K562 (cell line): ENCODE data around the gene STAT6. TPM values are rescaled to one million over a fixed set of nuclear protein-coding genes. Genes with fewer than 3 reads are reported as not detected.

Experiments
- AFF4 ChIP-seq: sonication (generic); formaldehyde crosslinking; IDR thresholded peaks from 2 replicates; pipeline ENCODE4 v1.8.0; 2023; ENCODE audit warnings: mild to moderate bottlenecking, missing genetic modification reagents
- BCOR ChIP-seq: fragments of 450-650 bp; IDR thresholded peaks from 2 replicates; pipeline ENCODE4 v1.6.1; 2016
- BHLHE40 ChIP-seq: IDR thresholded peaks from 2 replicates; pipeline ENCODE4 v1.6.1; 2011; ENCODE audit warnings: low read length, improper control_type of control experiment
- CHD7 ChIP-seq: fragments of 200-600 bp; sonication (generic); IDR thresholded peaks from one replicate; pipeline ENCODE4 v1.6.1; 2012; ENCODE audit warnings: mild to moderate bottlenecking, low read depth, low read length, inconsistent platforms
- GTF2E2 ChIP-seq: fragments of 200-800 bp; sonication (Bioruptor generic); IDR thresholded peaks from 2 replicates; pipeline ENCODE4 v1.6.1; 2016; ENCODE audit warnings: missing genetic modification characterization, missing compliant biosample characterization
- HNRNPUL1 ChIP-seq: fragments of 200-400 bp; formaldehyde crosslinking; IDR thresholded peaks from 2 replicates; pipeline ENCODE4 v1.6.1; 2017; ENCODE audit warnings: low read length
- ZKSCAN8 ChIP-seq: fragments of 200-800 bp; sonication (Bioruptor generic); IDR thresholded peaks from 2 replicates; pipeline ENCODE4 v1.6.1; 2016; ENCODE audit warnings: missing genetic modification characterization, missing compliant biosample characterization
- polyA plus RNA-seq, 8 experiments: library from polyadenylated mRNA; depleted of rRNA in 4 of 8; stranded (reverse) in 5 of 8; unstranded in 3 of 8; fragments of >200 nt; fragmentation: Nextera tagmentation in 2 of 8; fragmentation: Illumina TruSeq in 1 of 8; extraction: Ambion mirVana in 2 of 8; extraction: Trizol in 1 of 8; gene quantifications; 2 replicates each; pipeline versions ENCODE4 v1.2.1 to v1.2.3, GENCODE V29; 2011 to 2014; ENCODE audit warnings: inconsistent platforms in 1 of 8, missing spikeins in 1 of 8
- total RNA-seq, 7 experiments: library from RNA; depleted of rRNA in 6 of 7; stranded (reverse); fragments of >200 nt in 6 of 7; fragmentation: Illumina TruSeq in 2 of 7; extraction: Trizol in 2 of 7; gene quantifications; 2 replicates each; pipeline versions ENCODE4 v1.2.1 to v1.2.3, GENCODE V29; 2011 to 2021; ENCODE audit warnings: low replicate concordance in 1 of 7

The STAT6 gene
- total and polyA plus RNA-seq, 9 of the 15 experiments (the other 6 are each of a cell fraction or from before 2014, with no cell fraction given) = 2.4 to 49.5 (median 26.5) TPM

GRCh38 chr12:57110104-57111030 is 795 bp downstream of the STAT6 start (continued):
- TF ChIP-seq CHD7 (no peak), HNRNPUL1 (no peak), ZKSCAN8 (CRISPR knock-in tag) (no peak), BCOR (no peak), BHLHE40 (no peak; the same call in 1 of the 2 replicates), GTF2E2 (no peak; the same call in none of the 2 replicates), AFF4 (no peak)
